Lower lobe of right lung (tissue), 2 donors: ENCODE measurements around the gene ALOX15. TPM values are rescaled to one million over a fixed set of nuclear protein-coding genes. Genes with fewer than 3 reads are reported as not detected.

Experiments used
- ATAC-seq, 2 donors: fragments of 200-7000 bp; cut with Tn5 transposase; one replicate each; pipeline ENCODE4 v1.9.1; 2020 to 2022; ENCODE audit warnings: mild to moderate bottlenecking in 2 of 2, moderate library complexity in 2 of 2
- DNase-seq: peaks from one replicate; pipeline ENCODE4 v3.0.0-alpha.2; 2020
- H3K27ac ChIP-seq: fragments of 200-600 bp; one replicate; pipeline ENCODE4 v1.8.0; 2022
- H3K27me3 ChIP-seq: fragments of 200-600 bp; one replicate; pipeline ENCODE4 v1.8.0; 2022; ENCODE audit warnings: low read depth
- H3K36me3 ChIP-seq: fragments of 200-600 bp; one replicate; pipeline ENCODE4 v1.8.0; 2022; ENCODE audit warnings: mild to moderate bottlenecking
- H3K4me1 ChIP-seq: fragments of 200-600 bp; one replicate; pipeline ENCODE4 v1.8.0; 2022
- H3K4me3 ChIP-seq: fragments of 200-600 bp; one replicate; pipeline ENCODE4 v1.8.0; 2022; ENCODE audit warnings: mild to moderate bottlenecking
- H3K9me3 ChIP-seq: fragments of 200-600 bp; one replicate; pipeline ENCODE4 v1.8.0; 2022
- intact Hi-C: fragments of 100-400 bp; cut with DNase I; formaldehyde crosslinking; loops from one replicate; pipeline ENCODE4 v1.11.0; 2022
- total RNA-seq: library from RNA; stranded (reverse); fragmentation: NEBNext Ultra II Directional; extraction: Animal tissue kit (Norgen Biotek cat#: 25700); gene quantifications from one replicate; pipeline ENCODE4 v1.2.1, GENCODE V29; 2021
- TF ChIP-seq, protein P1 (sequence below): fragments of 200-600 bp; IDR thresholded peaks from one replicate; pipeline ENCODE4 v1.8.0; 2022; ENCODE audit warnings: antibody characterized with exemption, mild to moderate bottlenecking
- donor health status: DM: no; HTN: yes; CAD: no; lungs with severe emphysema.

ALOX15 gene
- total RNA-seq, 1 donor from 2014 or later, result 6.1 TPM

DNA sequence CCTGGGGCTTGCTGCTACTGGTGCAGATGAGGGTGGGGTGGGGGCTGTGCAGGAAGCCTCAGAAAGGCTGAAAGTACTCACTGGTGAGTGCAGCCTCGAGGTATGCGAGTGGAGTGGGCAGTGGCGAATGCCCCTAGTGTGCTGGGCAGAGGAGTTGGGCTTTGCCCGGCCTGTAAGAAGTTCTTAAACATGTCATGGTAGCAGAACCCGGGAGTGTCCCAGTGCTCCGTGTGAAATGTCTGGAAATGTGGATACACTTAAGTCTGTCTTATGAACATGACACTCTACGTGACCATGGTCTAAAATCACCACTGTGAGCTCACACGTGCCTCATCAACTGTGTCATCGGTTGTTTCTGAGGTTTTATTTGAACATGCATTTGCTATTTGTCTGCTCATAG lies 55.4 kb downstream of the ALOX15 start:
- TF ChIP-seq, protein P1, sequence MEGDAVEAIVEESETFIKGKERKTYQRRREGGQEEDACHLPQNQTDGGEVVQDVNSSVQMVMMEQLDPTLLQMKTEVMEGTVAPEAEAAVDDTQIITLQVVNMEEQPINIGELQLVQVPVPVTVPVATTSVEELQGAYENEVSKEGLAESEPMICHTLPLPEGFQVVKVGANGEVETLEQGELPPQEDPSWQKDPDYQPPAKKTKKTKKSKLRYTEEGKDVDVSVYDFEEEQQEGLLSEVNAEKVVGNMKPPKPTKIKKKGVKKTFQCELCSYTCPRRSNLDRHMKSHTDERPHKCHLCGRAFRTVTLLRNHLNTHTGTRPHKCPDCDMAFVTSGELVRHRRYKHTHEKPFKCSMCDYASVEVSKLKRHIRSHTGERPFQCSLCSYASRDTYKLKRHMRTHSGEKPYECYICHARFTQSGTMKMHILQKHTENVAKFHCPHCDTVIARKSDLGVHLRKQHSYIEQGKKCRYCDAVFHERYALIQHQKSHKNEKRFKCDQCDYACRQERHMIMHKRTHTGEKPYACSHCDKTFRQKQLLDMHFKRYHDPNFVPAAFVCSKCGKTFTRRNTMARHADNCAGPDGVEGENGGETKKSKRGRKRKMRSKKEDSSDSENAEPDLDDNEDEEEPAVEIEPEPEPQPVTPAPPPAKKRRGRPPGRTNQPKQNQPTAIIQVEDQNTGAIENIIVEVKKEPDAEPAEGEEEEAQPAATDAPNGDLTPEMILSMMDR, result no peak
- no peak overlapping the region for H3K27ac ChIP-seq
- no peak for DNase-seq
- H3K27me3 ChIP-seq, result peaks cover 40% of the 10 kb centered on the region
- no peaks in the 10 kb centered on the region for H3K36me3 ChIP-seq
- peak overlapping the region; percentile 59 for H3K4me3 ChIP-seq
- no peak for ATAC-seq
- H3K4me1 ChIP-seq, result peaks cover 8% of the 10 kb centered on the region
- no peaks in the 10 kb centered on the region for H3K9me3 ChIP-seq
- intact Hi-C loops, result no loop called here

DNA sequence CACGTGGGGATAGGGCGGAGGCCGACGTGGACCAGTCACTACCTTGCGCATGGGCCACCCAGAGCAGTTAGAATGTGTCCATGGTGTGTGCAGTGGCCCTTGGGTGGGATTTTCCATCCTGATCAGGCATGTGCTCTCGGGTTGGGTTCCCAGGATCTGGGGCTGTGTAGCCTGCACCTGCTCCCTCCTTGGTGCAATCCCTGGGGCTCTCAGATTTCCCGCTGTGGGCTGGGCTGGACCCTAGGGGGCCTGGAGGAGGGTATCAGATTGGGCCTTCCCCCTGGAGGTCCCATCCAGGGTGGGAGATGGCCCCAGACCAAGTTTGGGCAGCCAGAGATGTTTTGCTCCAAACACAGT lies 55.9 kb downstream of the ALOX15 start:
- Histone ChIP-seq H3K4me3 (peak overlapping the region; percentile 59), H3K4me1 (peaks cover 8% of the 10 kb centered on the region), H3K9me3 (no peaks in the 10 kb centered on the region), H3K36me3 (no peaks in the 10 kb centered on the region), H3K27me3 (peaks cover 41% of the 10 kb centered on the region), H3K27ac (no peak overlapping the region)
- no peak for DNase-seq
- TF ChIP-seq, protein P1, result no peak
- ATAC-seq, result no peak
- intact Hi-C loops, result no loop called here

GRCh38 chr17:4584917-4585637 lies 56.4 kb downstream of the ALOX15 start:
- peak in 1 of 2 donors; percentile 2 for ATAC-seq
- Histone ChIP-seq H3K27me3 (peaks cover 46% of the 10 kb centered on the region), H3K27ac (no peak overlapping the region), H3K36me3 (no peaks in the 10 kb centered on the region), H3K9me3 (no peaks in the 10 kb centered on the region), H3K4me3 (peak overlapping the region; percentile 59), H3K4me1 (peaks cover 8% of the 10 kb centered on the region)
- DNase-seq, result no peak
- intact Hi-C loops, result no loop called here
- TF ChIP-seq, protein P1, result no peak

- TF ChIP-seq, protein P1, result no peak
- peaks cover 8% of the 10 kb centered on the region for H3K4me1 ChIP-seq
- intact Hi-C loops, result no loop called here
- peaks cover 46% of the 10 kb centered on the region for H3K27me3 ChIP-seq
- ATAC-seq (peak; percentile 71 to 73), DNase-seq (no peak)
- no peaks in the 10 kb centered on the region for H3K9me3 ChIP-seq
- H3K4me3 ChIP-seq, result peak within 1 kb of the TSS; percentile 59
- H3K36me3 ChIP-seq, result no peaks in the 10 kb centered on the region
- H3K27ac ChIP-seq, result peak within 1 kb of the TSS; percentile 44
Observed at GRCh38 chr17:4584101-4584916, 57.2 kb downstream of the ALOX15 start, which contains the start of gene SMTNL2. Gene SMTNL2 (plus strand): TSS chr17:4584529. CDS start chr17:4584606, 77 bp downstream.

DNA sequence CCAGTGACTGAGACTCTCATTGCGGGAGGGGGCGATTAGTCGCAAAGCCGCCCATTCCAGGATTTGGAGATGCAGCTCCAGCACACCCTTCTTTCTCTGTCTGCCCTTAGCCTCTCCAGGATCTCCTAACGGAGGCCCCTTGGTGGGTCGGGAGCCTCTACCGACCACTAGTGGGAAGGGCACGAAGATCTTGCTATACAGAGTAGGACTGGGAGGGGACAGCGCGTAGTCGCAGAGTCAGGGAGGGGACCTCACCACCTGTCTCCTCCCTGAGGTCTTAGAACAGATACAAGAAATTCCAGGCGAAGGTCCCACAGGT lies 57.7 kb downstream of the ALOX15 start:
- intact Hi-C loops, result no loop called here
- Histone ChIP-seq H3K36me3 (no peaks in the 10 kb centered on the region), H3K9me3 (no peaks in the 10 kb centered on the region), H3K4me1 (peaks cover 8% of the 10 kb centered on the region), H3K27me3 (peaks cover 46% of the 10 kb centered on the region), H3K4me3 (peak overlapping the region; percentile 59), H3K27ac (peak overlapping the region; percentile 44)
- peak; percentile 54 for ATAC-seq
- no peak for DNase-seq
- TF ChIP-seq, protein P1, result peak; percentile 35
